IMR-90 (cell line): ENCODE data around the gene LRG1. TPM values are rescaled to one million over a fixed set of nuclear protein-coding genes. Genes with fewer than 3 reads are reported as not detected.

Source experiments
- ATAC-seq: fragments of 200-7000 bp; cut with Tn5 transposase; 2 replicates; pipeline ENCODE4 v1.9.1; 2020; ENCODE audit warnings: low read depth, mild to moderate bottlenecking, moderate library complexity
- BruUV-seq: library from RNA; stranded (reverse); fragments of 400-500 nt; replicated peaks from 2 replicates; lab custom pipeline; 2021; lab: Mats Ljungman, UMichigan
- CTCF ChIA-PET: fragments of 300-600 bp; formaldehyde crosslinking; extraction: SDS; loops from one replicate; lab custom pipeline; 2021; ENCODE audit warnings: antibody characterized with exemption; lab: Yijun Ruan, JAX
- POLR2A ChIA-PET: fragments of 300-600 bp; sonication (Branson Sonifier 250); formaldehyde crosslinking; loops from one replicate; lab custom pipeline; 2022; ENCODE audit warnings: antibody characterized with exemption; ENCODE audit not compliant: unreplicated experiment; lab: Charles Lee
- DNase-seq: peaks from one replicate; pipeline ENCODE4 v3.0.0; 2013
- H2AFZ ChIP-seq: replicated peaks from 2 replicates; pipeline ENCODE3; 2013; ENCODE audit warnings: low read length, mild to moderate bottlenecking; ENCODE audit not compliant: poor library complexity
- H2AK5ac ChIP-seq: 2 replicates; pipeline ENCODE4 v1.6.1; 2013; ENCODE audit warnings: low read depth, low read length, inconsistent platforms
- H2AK9ac ChIP-seq: replicated peaks from 2 replicates; pipeline ENCODE3; 2013; ENCODE audit warnings: mild to moderate bottlenecking, low read depth, low read length, moderate library complexity; ENCODE audit not compliant: poor library complexity
- H2BK120ac ChIP-seq: 2 replicates; pipeline ENCODE4 v1.6.1; 2013; ENCODE audit warnings: low read depth, low read length, inconsistent platforms
- H2BK15ac ChIP-seq: 3 replicates; pipeline ENCODE4 v1.6.1; 2013; ENCODE audit warnings: low read depth, low read length, inconsistent platforms
- H2BK20ac ChIP-seq: 2 replicates; pipeline ENCODE4 v1.6.1; 2013; ENCODE audit warnings: low read depth, mild to moderate bottlenecking, inconsistent platforms, low read length, moderate library complexity
- H2BK5ac ChIP-seq: 2 replicates; pipeline ENCODE4 v1.6.1; 2013; ENCODE audit warnings: mild to moderate bottlenecking, low read depth, low read length, inconsistent platforms; ENCODE audit not compliant: poor library complexity, severe bottlenecking
- H3K14ac ChIP-seq: replicated peaks from 2 replicates; pipeline ENCODE4 v1.6.1; 2013; ENCODE audit warnings: low read depth, low read length, inconsistent platforms
- H3K18ac ChIP-seq: 2 replicates; pipeline ENCODE4 v1.6.1; 2013; ENCODE audit warnings: low read depth, low read length, control low read depth
- H3K23ac ChIP-seq: 2 replicates; pipeline ENCODE4 v1.6.1; 2013; ENCODE audit warnings: low read depth, low read length, inconsistent platforms
- H3K27ac ChIP-seq: 2 replicates; pipeline ENCODE4 v1.5.1; 2013; ENCODE audit warnings: mild to moderate bottlenecking, control low read depth, low read length; ENCODE audit not compliant: insufficient read depth
- H3K27me3 ChIP-seq: 2 replicates; pipeline ENCODE4 v1.6.1; 2013; ENCODE audit warnings: low read length; ENCODE audit not compliant: control insufficient read depth, insufficient read depth
- H3K36me3 ChIP-seq: 2 replicates; pipeline ENCODE4 v1.6.1; 2013; ENCODE audit warnings: low read length, mixed read lengths; ENCODE audit not compliant: control insufficient read depth, insufficient read depth
- H3K4ac ChIP-seq: 2 replicates; pipeline ENCODE4 v1.6.1; 2013; ENCODE audit warnings: low read depth, low read length, inconsistent platforms
- H3K4me1 ChIP-seq: 2 replicates; pipeline ENCODE4 v1.6.1; 2013; ENCODE audit warnings: low read length, mixed read lengths; ENCODE audit not compliant: control insufficient read depth, insufficient read depth
- H3K4me2 ChIP-seq: 2 replicates; pipeline ENCODE4 v1.6.1; 2013; ENCODE audit warnings: low read depth, mild to moderate bottlenecking, control low read depth, low read length, moderate library complexity
- H3K4me3 ChIP-seq: 2 replicates; pipeline ENCODE4 v1.5.1; 2013; ENCODE audit warnings: low read depth, mild to moderate bottlenecking, control low read depth, low read length, moderate library complexity; ENCODE audit not compliant: insufficient read depth
- H3K56ac ChIP-seq: 2 replicates; pipeline ENCODE4 v1.6.1; 2013; ENCODE audit warnings: low read length, inconsistent platforms; ENCODE audit not compliant: insufficient read depth; ENCODE audit errors: extremely low read depth
- H3K79me1 ChIP-seq, 2 experiments: 2 replicates each; pipeline ENCODE4 v1.6.1; 2013; ENCODE audit warnings: low read length in 2 of 2, inconsistent platforms in 1 of 2, low read depth in 1 of 2
- H3K9ac ChIP-seq: 2 replicates; pipeline ENCODE4 v1.6.1; 2013; ENCODE audit warnings: low read depth, low read length, control low read depth
- H3K9me1 ChIP-seq: 2 replicates; pipeline ENCODE4 v1.6.1; 2013; ENCODE audit warnings: low read length, inconsistent platforms; ENCODE audit not compliant: insufficient read depth
- H3K9me3 ChIP-seq: 2 replicates; pipeline ENCODE4 v1.6.1; 2013; ENCODE audit warnings: low read length; ENCODE audit not compliant: control insufficient read depth, insufficient read depth
- H4K20me1 ChIP-seq: 2 replicates; pipeline ENCODE4 v1.6.1; 2013; ENCODE audit warnings: low read length, inconsistent platforms; ENCODE audit not compliant: insufficient read depth
- H4K5ac ChIP-seq: 2 replicates; pipeline ENCODE4 v1.6.1; 2013; ENCODE audit warnings: mild to moderate bottlenecking, low read depth, low read length, control low read depth
- H4K8ac ChIP-seq, 2 experiments: 2 replicates each; pipeline ENCODE4 v1.6.1; 2013; ENCODE audit warnings: low read depth in 2 of 2, low read length in 2 of 2, control low read depth in 1 of 2, inconsistent platforms in 1 of 2
- H4K91ac ChIP-seq: 2 replicates; pipeline ENCODE4 v1.6.1; 2013; ENCODE audit warnings: low read depth, low read length, inconsistent platforms; ENCODE audit not compliant: insufficient read depth
- BHLHE40 ChIP-seq: fragments of 150-350 bp; IDR thresholded peaks from 2 replicates; pipeline ENCODE4 v1.6.1; 2016; ENCODE audit warnings: mild to moderate bottlenecking, low read depth, low read length
- CEBPB ChIP-seq: IDR thresholded peaks from 2 replicates; pipeline ENCODE4 v1.6.1; 2012; ENCODE audit warnings: low read depth, low read length, improper control_type of control experiment
- MAFK ChIP-seq: IDR thresholded peaks from 2 replicates; pipeline ENCODE4 v1.6.1; 2012; ENCODE audit warnings: low read depth, low read length, improper control_type of control experiment
- MAZ ChIP-seq: IDR thresholded peaks from 2 replicates; pipeline ENCODE4 v1.6.1; 2012; ENCODE audit warnings: low read depth, mild to moderate bottlenecking, low read length, improper control_type of control experiment, moderate library complexity, borderline replicate concordance
- MXI1 ChIP-seq: IDR thresholded peaks from 2 replicates; pipeline ENCODE4 v1.6.1; 2012; ENCODE audit warnings: low read depth, mild to moderate bottlenecking, low read length, moderate library complexity, borderline replicate concordance
- POLR2A ChIP-seq: IDR thresholded peaks from 2 replicates; pipeline ENCODE4 v1.6.1; 2012; ENCODE audit warnings: mild to moderate bottlenecking, low read depth, low read length
- RFX5 ChIP-seq: IDR thresholded peaks from 2 replicates; pipeline ENCODE4 v1.8.0; 2012; ENCODE audit warnings: low read depth, mild to moderate bottlenecking, low read length, moderate library complexity
- SMC3 ChIP-seq: fragments of 150-350 bp; IDR thresholded peaks from 2 replicates; pipeline ENCODE4 v1.6.1; 2016; ENCODE audit warnings: low read depth, mild to moderate bottlenecking, antibody characterized with exemption, low read length, moderate library complexity
- WGBS, 2 experiments: methylation state at CpG; one replicate each; pipeline versions ENCODE4 v1.1.5 to v1.1.7; 2013; ENCODE audit warnings: missing lambda C conversion rate in 2 of 2; ENCODE audit not compliant: insufficient read length in 1 of 2; ENCODE audit errors: extremely low coverage in 2 of 2; 5-methylcytosine and 5-hydroxymethylcytosine counted together
- dilution Hi-C: fragments of 300-500 bp; cut with HindIII; formaldehyde crosslinking; loops from one replicate; pipeline ENCODE4 v1.14.3; 2018; ENCODE audit warnings: low sequenced_read_pairs; ENCODE audit not compliant: unreplicated experiment
- in situ Hi-C: fragments of 300-500 bp; cut with MboI; formaldehyde crosslinking; loops from 3 replicates; pipeline ENCODE4 v1.14.3; 2019; ENCODE audit warnings: low sequenced_read_pairs, inconsistent platforms, mixed read lengths
- intact Hi-C: fragments of 100-400 bp; cut with micrococcal nuclease; formaldehyde crosslinking; loops from 2 replicates; pipeline ENCODE4 v1.10.0; 2022
- polyA plus RNA-seq, 3 experiments: library from polyadenylated mRNA; depleted of rRNA; stranded (reverse); fragments of >200 nt; gene quantifications; 2 replicates each; pipeline ENCODE4 v1.2.3, GENCODE V29; 2012; ENCODE audit warnings: low replicate concordance in 1 of 3
- total RNA-seq: library from RNA; depleted of rRNA; stranded (reverse); fragments of >200 nt; gene quantifications from 2 replicates; pipeline ENCODE4 v1.2.3, GENCODE V29; 2012
- TF ChIP-seq, protein P1 (sequence below): conservative IDR thresholded peaks from 2 replicates; pipeline ENCODE4 v1.5.1; 2012; ENCODE audit warnings: mild to moderate bottlenecking, low read depth, low read length, improper control_type of control experiment
- TF ChIP-seq, protein P2 (sequence below): fragments of 150-350 bp; IDR thresholded peaks from 2 replicates; pipeline ENCODE4 v1.6.1; 2016; ENCODE audit warnings: low read depth, mild to moderate bottlenecking, low read length, moderate library complexity, borderline replicate concordance
- TF ChIP-seq, protein P3 (sequence below): fragments of 150-350 bp; IDR thresholded peaks from 2 replicates; pipeline ENCODE4 v1.6.1; 2017; ENCODE audit warnings: mild to moderate bottlenecking, antibody characterized with exemption, low read length, low read depth

The LRG1 gene
- total and polyA plus RNA-seq, 2 of the 4 experiments (the other 2 are of a cell fraction) = not detected

DNA sequence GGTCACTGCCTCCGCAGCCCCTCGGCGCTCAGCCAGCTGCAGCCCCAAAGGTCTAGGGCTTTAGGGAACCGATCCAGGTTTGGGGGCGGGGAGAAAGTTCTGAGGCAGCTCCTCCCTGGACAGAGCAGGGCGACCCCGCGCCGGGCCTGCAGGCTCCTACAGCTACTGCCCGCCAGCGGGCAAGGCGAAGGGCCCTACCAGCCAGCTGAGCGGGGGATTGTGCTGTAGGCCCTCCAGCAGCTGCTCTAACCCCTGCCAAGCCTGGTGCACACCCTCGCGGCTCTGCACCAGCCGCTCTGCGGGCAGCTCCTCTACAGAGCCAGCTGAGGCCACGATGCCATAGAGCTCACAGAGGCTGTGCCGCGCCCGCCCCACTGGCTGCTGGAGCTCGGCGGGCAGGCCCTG, 35.5 kb downstream of the LRG1 start:
- DNase-seq (no peak), ATAC-seq (no peak)
- Histone ChIP-seq H3K4me3 (no peak overlapping the region), H3K36me3 (peaks cover 50% of the 10 kb centered on the region), H3K14ac (no peak overlapping the region), H2BK5ac (no peak overlapping the region), H2AK5ac (no peak overlapping the region), H3K4me1 (peaks cover 4% of the 10 kb centered on the region), H3K27ac (no peak overlapping the region), H3K18ac (no peak overlapping the region), H4K91ac (no peak overlapping the region), H3K9me1 (peaks cover 8% of the 10 kb centered on the region; the same call in 1 of the 2 replicates), H3K9me3 (no peaks in the 10 kb centered on the region), H4K5ac (no peak overlapping the region), H2BK15ac (no peak overlapping the region), H3K4ac (no peak overlapping the region), H4K20me1 (no peaks in the 10 kb centered on the region), H3K4me2 (no peak overlapping the region), H2AFZ (no peak overlapping the region), H3K79me1 (peaks cover 0 to 8% of the 10 kb centered on the region in 2 experiments; a peak in 1 of 4 replicates), H2BK120ac (no peak overlapping the region), H3K9ac (no peak overlapping the region), H3K27me3 (no peaks in the 10 kb centered on the region), H2AK9ac (no peak overlapping the region), H3K56ac (no peak overlapping the region), H4K8ac (no peak overlapping the region), H2BK20ac (no peak overlapping the region), H3K23ac (no peak overlapping the region)
- CTCF ChIA-PET = no interaction called here
- TF ChIP-seq MXI1 (no peak), MAZ (no peak), MAFK (no peak), SMC3 (no peak), BHLHE40 (no peak), RFX5 (no peak), POLR2A (no peak), CEBPB (no peak)
- TF ChIP-seq, protein P1, sequence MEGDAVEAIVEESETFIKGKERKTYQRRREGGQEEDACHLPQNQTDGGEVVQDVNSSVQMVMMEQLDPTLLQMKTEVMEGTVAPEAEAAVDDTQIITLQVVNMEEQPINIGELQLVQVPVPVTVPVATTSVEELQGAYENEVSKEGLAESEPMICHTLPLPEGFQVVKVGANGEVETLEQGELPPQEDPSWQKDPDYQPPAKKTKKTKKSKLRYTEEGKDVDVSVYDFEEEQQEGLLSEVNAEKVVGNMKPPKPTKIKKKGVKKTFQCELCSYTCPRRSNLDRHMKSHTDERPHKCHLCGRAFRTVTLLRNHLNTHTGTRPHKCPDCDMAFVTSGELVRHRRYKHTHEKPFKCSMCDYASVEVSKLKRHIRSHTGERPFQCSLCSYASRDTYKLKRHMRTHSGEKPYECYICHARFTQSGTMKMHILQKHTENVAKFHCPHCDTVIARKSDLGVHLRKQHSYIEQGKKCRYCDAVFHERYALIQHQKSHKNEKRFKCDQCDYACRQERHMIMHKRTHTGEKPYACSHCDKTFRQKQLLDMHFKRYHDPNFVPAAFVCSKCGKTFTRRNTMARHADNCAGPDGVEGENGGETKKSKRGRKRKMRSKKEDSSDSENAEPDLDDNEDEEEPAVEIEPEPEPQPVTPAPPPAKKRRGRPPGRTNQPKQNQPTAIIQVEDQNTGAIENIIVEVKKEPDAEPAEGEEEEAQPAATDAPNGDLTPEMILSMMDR = no peak
- TF ChIP-seq, protein P2, sequence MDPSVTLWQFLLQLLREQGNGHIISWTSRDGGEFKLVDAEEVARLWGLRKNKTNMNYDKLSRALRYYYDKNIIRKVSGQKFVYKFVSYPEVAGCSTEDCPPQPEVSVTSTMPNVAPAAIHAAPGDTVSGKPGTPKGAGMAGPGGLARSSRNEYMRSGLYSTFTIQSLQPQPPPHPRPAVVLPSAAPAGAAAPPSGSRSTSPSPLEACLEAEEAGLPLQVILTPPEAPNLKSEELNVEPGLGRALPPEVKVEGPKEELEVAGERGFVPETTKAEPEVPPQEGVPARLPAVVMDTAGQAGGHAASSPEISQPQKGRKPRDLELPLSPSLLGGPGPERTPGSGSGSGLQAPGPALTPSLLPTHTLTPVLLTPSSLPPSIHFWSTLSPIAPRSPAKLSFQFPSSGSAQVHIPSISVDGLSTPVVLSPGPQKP = no peak
- TF ChIP-seq, protein P3, sequence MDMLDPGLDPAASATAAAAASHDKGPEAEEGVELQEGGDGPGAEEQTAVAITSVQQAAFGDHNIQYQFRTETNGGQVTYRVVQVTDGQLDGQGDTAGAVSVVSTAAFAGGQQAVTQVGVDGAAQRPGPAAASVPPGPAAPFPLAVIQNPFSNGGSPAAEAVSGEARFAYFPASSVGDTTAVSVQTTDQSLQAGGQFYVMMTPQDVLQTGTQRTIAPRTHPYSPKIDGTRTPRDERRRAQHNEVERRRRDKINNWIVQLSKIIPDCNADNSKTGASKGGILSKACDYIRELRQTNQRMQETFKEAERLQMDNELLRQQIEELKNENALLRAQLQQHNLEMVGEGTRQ = no peak
- no TSS peak for BruUV-seq
- dilution Hi-C loops = no loop called here
- intact Hi-C loops = no loop called here
- POLR2A ChIA-PET = no interaction called here
- in situ Hi-C loops = no loop called here
- WGBS, 2 experiments = 92% methylated on average over 19 of the region's 23 CpGs; no CpG with 5 or more reads in 1 of the 2 experiments
